ENCODE results near the gene ATP11B.
"Not testable (repeated sequence)": the region's sequence is repeated elsewhere in the genome, so short reads cannot be mapped to it uniquely, and the experiment has no call there.

Gene ATP11B

DNA sequence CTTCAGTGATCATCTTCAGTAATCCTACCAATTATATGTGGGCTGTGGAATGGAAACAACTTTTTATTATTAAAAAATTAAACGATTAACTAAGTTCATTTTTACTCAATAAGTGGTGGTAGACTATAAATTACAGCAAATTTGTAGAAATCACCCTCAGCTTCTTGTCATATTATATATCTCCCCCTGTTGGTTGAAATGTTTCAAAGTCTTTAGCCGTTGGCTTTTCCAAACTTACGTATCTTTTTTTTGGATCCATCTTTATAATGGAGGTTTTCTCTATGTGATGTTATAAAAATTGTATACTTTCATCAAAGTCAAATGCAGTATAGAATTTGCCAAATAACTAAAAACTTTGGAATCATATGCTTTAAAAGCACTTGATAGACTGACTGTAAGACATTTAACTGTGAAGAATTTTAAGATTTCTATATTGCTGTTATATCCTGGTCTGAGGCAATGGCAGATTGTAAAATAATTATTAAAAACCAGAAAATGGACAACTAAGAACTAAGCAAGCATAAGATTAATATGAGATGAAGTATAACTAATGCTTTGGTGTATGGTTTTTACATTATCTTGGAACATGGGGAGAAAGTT lies 44.7 kb downstream of the ATP11B start:
- DNase-seq (ENCODE audit: low read depth), result no peak

- DNase-seq (ENCODE audit: low read depth), result no peak
These were observed 50.2 kb downstream of the ATP11B start for GRCh38 chr3:182843478-182843877.

- no peak for DNase-seq (ENCODE audit: low read depth)
These were observed 55.6 kb downstream of the ATP11B start for GRCh38 chr3:182848906-182849305.

DNA sequence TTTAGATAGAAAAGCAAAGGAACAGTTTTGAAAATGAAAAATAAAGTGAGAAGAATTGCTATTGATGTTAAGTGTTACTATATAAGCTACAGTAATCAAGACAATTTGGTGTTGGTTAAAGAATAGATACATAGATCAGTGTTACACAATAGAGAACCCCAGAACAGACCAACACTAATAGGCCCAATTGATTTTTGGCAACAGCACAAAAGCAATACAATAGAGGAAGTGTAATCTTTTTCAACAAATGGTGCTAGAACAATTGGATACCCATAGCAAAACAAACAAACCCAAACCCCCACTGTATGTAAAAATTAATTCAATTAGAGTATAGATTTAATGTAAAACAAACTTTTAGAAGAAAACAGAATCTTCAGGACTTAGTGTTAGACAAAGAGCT lies 61.8 kb downstream of the ATP11B start:
- DNase-seq (ENCODE audit: low read depth), result no peak

DNA sequence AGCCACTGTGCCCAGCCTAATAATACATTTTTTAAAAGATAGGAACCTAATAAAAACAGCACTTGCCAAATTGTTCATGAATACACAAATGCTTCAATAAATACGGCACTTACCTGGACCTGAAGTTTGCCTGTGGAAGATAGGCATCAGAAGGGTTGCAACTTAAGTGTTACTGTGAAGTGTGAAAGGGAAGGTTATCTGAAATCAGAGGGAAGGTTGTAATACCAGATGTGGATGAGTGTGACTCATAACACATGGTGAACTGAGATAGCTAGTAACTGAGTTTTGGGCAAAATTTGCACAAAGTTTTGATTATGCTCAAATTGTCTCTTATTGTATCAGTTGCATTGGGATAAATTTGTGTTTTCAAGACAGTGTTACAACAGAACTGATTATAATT lies 68.0 kb downstream of the ATP11B start:
- DNase-seq (ENCODE audit: low read depth), result peak; percentile 0

GRCh38 chr3:182862159-182862860 lies 69.0 kb downstream of the ATP11B start:
- DNase-seq (ENCODE audit: low read depth), result no peak

- no peak for DNase-seq (ENCODE audit: low read depth)
These were observed 75.8 kb downstream of the ATP11B start for GRCh38 chr3:182869059-182869458.

GRCh38 chr3:182870917-182871316 lies 77.6 kb downstream of the ATP11B start:
- DNase-seq (ENCODE audit: low read depth), result not testable (repeated sequence)

- no peak for DNase-seq (ENCODE audit: low read depth)
These were observed 85.8 kb downstream of the ATP11B start for GRCh38 chr3:182879031-182879611.

GRCh38 chr3:182886497-182886896 lies 93.2 kb downstream of the ATP11B start:
- no peak for DNase-seq (ENCODE audit: low read depth)

GRCh38 chr3:182889948-182890629 lies 96.8 kb downstream of the ATP11B start:
- no peak for DNase-seq (ENCODE audit: low read depth)

GRCh38 chr3:182891364-182891763 lies 98.1 kb downstream of the ATP11B start:
- DNase-seq (ENCODE audit: low read depth), result no peak

DNA sequence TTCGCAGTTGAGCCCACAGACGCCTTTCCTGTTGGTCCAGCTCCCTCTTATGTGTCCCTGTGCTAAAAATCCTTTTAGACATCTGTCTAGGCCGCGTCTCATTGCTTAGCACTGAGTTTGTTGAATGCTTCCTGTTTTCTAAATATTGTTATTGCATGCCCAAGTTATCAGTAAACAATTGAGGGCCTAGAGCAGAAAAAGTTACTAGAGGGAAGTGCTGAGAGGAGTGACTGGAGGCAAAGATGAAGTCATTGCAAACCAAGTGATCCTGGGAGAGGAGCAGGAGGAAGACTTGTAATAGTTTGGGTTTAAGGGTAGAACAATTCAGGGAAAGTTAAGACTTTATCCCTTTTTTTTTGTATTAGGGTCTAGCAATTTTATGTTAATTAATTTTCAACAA lies 98.9 kb downstream of the ATP11B start:
- no peak for DNase-seq (ENCODE audit: low read depth)

DNA sequence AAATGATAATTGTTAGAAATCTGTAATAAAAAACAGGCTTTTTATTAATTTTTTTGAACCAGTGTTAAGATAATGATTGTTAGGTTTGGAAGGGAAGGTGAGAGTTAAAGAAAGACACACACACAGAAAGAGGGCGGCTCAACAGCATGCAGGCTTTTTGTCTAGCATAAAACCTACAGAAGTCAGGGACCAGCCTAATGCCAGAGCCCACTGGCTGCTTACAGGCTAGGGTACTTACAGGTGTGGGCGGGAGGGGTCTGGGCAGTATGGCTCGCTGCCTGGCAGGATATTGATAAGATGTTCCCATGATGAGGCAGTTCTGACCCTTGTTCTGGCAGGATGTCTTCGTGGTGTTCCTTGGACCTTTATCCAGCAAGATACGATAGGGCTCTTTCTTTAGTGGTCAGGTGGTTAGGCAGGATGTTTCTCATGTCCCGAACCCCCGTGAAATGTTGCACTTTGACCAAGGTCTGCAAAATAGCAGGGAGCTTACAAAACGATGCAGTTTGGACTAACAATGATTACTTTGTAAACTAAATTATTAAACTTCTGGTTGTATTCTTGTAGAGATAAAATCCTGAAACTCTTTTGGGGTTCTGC lies 102.3 kb downstream of the ATP11B start:
- DNase-seq (ENCODE audit: low read depth), result no peak

DNA sequence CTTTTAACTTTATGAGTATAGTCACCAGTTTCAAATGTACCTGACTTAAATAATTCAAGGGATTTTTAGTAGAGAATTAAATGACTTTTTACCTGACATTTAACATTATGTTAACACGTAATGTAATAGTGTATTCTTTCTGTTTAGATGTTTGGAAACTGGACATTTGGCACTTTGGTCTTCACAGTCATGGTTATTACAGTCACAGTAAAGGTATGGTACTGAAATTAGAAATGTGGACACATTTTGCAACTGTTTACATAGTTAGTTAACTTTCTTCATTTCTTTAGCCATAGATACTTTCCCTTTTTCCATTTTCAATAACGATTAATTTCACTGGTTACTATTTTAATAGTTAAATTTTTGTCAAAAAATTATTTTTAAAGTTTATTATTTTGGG lies 103.2 kb downstream of the ATP11B start:
- DNase-seq (ENCODE audit: low read depth), result no peak

DNA sequence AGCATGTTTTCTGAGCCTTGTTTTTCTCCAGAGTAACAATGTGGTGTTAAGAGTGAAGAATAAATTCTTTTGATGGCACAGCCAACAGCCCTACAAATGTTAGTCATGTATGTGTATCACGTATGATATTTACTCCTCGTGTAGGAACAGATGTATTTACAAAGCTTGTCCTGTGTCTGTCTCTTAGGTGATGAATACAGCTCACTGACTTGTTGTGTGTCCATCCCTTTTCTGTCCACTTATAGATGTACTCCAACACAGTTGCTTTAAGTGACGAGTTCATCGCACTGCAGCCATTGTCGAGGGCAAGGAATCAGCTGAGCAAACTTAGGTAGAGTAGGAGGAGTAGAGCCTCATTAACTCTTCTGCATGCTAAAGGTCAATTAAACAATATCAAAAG lies 108.9 kb downstream of the ATP11B start:
- DNase-seq (ENCODE audit: low read depth), result no peak

DNA sequence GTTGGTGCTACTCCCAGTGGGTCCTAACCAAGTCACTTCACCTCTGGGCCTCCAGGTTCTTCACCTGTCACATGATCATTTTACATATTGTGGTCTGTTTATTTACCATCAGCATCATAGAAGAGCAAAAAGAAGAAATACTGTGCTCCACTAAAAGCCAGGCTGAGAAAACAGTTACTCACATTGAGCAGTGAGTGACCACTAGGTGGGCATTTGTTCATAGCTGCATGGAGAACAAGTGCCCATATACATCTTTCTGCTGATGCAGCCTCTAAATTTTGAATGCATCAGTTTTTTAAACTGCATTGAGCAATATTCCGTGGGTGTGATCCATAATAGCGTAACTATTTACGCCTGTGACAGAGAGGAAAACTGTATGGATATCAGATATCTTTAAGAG lies 110.9 kb downstream of the ATP11B start:
- no peak for DNase-seq (ENCODE audit: low read depth)

- no peak for DNase-seq (ENCODE audit: low read depth)
These were observed 112.3 kb downstream of the ATP11B start for GRCh38 chr3:182905623-182906022.

DNA sequence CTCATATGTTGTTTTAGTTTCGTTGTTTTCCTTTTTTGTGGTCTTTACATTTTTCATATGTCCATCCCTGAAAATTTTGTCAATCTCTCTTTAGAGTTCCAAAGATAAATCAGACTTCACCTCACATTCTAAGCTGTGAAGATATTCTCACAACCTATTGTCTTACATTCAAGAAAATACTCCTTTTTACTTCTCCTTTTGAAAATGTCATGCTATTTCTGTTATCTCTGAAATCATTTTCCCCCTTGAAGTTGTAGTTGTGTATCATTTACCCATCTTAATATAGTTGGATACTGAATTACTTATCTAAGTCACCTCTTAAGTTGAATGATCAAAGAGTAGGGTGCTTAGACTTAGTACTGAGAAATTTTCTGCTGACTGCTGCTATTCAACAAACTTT lies 112.7 kb downstream of the ATP11B start:
- DNase-seq (ENCODE audit: low read depth), result no peak

GRCh38 chr3:182908471-182908870 lies 115.2 kb downstream of the ATP11B start:
- DNase-seq (ENCODE audit: low read depth), result no peak

DNA sequence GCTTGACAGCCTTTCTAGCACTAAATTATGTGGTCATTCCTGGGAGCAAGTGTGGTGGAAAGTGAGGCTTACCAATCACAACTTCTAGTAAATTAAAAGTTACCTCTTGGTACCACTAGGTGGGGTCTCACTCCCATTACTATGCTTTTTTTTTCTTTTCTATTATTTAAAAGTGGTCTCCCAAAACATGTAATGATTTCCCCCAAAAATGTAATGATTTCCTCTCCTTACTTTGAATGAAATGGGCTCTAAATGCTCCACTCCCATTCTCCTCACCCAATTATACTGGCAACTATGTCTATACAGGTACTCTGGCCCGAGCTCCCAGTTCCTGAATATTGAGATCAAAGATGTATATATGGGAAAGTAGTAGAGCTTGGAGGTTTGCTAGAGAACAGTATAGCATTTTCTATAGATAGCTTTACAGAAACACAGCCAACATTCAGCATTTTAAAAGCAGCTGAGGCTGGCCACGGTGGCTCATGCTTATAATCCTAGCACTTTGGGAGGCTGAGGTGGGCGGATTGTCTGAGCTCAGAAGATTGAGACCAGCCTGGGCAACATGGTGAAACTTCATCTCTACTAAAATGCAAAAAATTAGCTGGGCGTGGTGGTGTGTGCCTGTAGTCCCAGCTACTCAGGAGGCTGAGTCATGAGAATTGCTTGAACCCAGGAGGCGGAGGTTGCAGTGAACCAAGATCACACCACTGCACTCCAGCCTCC lies 116.2 kb downstream of the ATP11B start:
- no peak for DNase-seq (ENCODE audit: low read depth)
